ENCODE results near the gene PHF10.

- no peak for TF ChIP-seq POLR2AphosphoS5 (IDR thresholded peaks at IDR 0.05; ENCODE audit: low read depth, low read length)
- no peak for TF ChIP-seq REST (IDR thresholded peaks at IDR 0.05; ENCODE audit: insufficient read depth in 1 of 2, low read depth in 2 of 2, low read length in 2 of 2)
- no peak for TF ChIP-seq TAF1 (IDR thresholded peaks at IDR 0.05; ENCODE audit: borderline replicate concordance, insufficient read depth, low read length)
- no peak for TF ChIP-seq SIN3A (IDR thresholded peaks at IDR 0.05; ENCODE audit: borderline replicate concordance, insufficient read depth, low read length)
- TF ChIP-seq FOXP2 (optimal IDR thresholded peaks at IDR 0.05; ENCODE audit: borderline replicate concordance, extremely low read depth, extremely low read length, insufficient read depth) = no peak
These were observed 16.5 kb downstream of the PHF10 start for GRCh38 chr6:169707772-169708171.
